ENCODE measurements around the gene HOXA9.

- TF ChIP-seq CTCF (IDR thresholded peaks at IDR 0.05 in 8 of 11, conservative IDR thresholded peaks at IDR 0.05 in 3 of 11) (no peak), POLR2A (IDR thresholded peaks at IDR 0.05) (no peak)
These were observed 46.8 kb downstream of the HOXA9 start for GRCh38 chr7:27118580-27118979.
